DMS 273 treated with DMSO at 0.1 percent for 48 hours (cell line): ENCODE results near the gene SPRED2.

Experiments used
- DNase-seq: peaks from one replicate; lab custom pipeline; 2025; lab: John Stamatoyannopoulos, UW

Gene SPRED2

GRCh38 chr2:65442420-65443020 is 10.1 kb upstream of the SPRED2 start:
- DNase-seq: no peak

- DNase-seq: no peak
Observed at GRCh38 chr2:65438137-65438899, 5.9 kb upstream of the SPRED2 start.

GRCh38 chr2:65437392-65438135 is 5.2 kb upstream of the SPRED2 start:
- DNase-seq: no peak

- no peak for DNase-seq
Observed at GRCh38 chr2:65436824-65437221, 4.4 kb upstream of the SPRED2 start.

- DNase-seq: peak; percentile 78
Observed at GRCh38 chr2:65436169-65436823, 3.9 kb upstream of the SPRED2 start.

DNA sequence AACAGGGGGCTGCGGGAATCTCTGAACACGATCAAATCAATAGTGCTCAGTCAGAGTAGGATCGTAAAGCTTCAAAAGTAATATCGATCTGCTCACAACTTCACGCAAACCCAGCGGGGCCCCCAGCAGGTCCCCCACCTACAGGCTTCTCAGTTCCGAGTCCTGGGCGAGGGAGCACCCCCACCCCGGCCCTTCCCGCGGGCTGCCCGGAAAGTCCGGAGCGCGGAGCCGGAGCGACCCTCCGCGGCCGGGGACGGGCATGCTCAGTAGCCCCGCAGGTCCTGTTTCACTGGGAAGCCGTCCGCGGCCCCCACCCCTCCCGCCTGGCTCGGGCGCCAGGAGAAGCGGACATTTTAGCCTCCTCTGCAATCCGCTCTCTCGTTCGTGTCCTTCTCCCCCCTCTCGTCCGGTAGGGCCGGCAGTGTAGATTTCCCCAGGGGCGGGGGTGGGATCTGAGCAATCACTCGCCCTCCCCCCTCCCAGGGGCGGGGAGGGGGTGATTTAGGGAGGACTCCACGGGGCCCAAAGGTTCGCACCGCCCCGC is 3.3 kb upstream of the SPRED2 start:
- DNase-seq: peak; percentile 44

DNA sequence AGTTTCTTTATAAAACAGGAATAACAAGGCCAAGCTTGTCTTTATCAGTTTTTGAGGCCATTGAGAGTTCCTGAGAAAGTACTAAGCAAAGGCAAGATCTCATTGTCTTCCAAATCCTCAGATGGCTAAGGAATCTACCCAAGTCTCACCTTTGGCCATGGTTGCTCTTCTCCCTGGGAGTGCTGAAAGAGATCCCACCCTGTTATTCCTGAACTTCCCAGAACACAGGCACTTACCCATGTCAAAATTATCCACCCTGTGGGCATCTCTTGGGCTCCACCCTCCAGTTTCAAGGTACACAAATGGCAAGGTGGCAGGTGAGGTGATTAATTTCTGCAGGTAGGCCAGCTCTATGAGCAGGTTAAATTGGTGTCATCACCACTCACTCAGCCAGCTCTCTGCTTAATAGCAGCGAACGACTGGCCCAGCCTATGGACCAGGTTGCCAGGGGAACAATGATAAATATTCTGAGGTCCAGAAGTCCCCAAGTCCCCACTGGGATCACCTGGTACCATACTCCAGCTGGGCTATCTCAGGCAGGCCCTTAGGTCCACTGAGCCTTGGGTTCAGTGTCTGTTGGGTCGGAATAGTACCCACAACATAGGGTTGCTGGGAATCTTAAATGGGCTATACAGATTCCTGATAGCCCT is 2.3 kb upstream of the SPRED2 start:
- no peak for DNase-seq

- DNase-seq: no peak
Observed at GRCh38 chr2:65431421-65432226, 775 bp downstream of the SPRED2 start.

- DNase-seq: peak; percentile 31
Observed at GRCh38 chr2:65430603-65431420, 1.6 kb downstream of the SPRED2 start.

DNA sequence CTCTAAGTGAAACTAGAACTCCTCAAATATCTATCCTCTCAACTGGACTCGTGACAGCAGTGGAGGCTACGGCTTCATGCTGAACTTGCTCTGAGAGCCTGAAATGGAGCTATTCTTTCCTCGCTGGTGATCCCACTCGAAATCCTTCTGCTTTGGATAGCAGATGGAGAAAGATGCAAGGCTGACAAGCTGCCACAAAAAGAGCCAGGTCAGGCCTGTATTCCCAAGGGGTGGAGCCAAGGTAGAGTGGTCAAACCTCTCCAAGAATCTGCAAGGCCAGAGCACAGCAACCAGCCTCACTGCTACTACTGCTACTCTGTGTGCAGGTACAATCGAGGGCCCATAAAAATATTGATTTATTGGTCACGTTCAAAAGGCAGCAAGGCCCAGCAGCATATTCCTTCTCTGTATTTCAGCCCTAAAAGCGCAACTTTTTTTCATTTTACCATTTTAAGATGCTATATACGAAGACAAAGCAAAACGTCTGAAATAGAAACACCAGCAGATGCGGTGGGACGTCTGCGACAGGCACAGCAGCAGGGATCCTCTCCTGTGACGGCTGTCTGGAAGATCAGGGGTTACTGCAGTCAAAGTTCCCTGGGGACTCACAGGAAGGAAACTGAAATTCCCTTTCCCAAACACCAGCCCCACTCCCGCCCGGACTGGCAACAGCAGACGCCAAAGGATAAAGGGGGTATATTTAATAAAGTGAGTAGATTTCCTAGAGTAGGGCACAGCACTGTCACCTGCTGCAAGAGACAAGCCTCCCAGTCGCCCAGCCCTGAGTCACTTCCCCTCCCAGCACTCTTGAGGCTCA is 2.4 kb downstream of the SPRED2 start:
- no peak for DNase-seq

DNA sequence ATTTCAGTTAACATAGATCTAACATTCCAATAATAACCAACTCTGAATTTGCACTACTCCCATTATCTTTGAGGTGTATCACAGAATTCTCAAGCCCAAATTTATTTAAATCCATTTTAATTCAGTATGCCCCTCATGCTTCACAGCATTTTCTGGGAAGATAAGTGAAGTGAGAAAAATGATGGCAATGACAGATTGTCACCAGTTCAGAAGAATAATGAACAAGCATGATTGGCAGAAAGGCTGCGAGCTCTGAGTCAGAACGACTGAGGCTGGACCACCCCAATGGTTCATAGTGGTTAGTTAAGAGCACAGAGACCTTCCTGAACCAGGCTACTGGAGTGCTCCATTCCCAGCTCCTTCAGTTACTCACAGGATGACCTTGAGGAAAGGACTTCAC is 4.9 kb downstream of the SPRED2 start:
- DNase-seq: no peak

- no peak for DNase-seq
Observed at GRCh38 chr2:65425276-65425675, 7.1 kb downstream of the SPRED2 start.

GRCh38 chr2:65424391-65424790 is 8.0 kb downstream of the SPRED2 start:
- DNase-seq: no peak

DNA sequence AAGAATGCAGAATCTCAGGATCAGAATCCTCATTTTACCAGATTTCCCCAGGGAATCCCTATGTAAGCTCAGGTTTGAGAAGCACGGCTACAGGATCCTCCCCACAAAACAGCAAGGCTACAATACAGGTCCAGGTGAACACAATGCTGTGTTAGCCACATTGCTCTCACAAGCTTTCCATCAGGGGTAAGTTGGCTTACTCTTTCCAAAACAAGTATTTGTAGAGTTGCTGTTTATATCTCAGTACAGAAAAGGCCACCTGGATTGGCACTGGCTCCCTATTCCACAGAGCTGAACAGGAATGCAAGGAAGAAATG is 11.0 kb downstream of the SPRED2 start:
- DNase-seq: no peak

GRCh38 chr2:65420712-65421431 is 11.5 kb downstream of the SPRED2 start:
- no peak for DNase-seq

DNA sequence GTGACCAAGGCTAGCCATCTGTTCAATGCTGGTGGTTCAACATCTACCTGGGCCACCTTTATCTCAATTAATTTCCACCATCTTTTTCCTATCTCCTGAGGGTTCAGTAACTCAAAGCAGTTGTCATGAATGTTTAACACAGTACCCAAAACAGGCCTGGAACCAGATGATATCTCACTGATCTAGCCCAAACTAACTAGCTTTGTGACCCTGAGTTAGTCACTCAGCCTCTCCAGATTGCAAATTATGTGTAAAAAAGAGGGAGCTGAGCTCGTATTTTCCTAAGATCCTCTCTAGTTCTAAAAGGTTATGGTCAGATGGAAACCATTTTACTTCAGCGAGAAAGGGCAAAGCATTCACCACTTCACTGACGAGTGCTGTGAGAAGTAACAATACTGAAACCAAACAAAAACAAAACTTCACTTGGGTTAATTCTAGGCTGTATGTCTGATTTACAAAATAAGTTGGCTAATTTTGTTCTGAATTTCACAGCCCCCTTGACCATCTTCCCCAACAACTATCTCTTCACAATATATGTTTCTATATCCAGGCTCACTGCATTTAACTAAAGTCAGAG is 14.8 kb downstream of the SPRED2 start:
- DNase-seq: no peak

DNA sequence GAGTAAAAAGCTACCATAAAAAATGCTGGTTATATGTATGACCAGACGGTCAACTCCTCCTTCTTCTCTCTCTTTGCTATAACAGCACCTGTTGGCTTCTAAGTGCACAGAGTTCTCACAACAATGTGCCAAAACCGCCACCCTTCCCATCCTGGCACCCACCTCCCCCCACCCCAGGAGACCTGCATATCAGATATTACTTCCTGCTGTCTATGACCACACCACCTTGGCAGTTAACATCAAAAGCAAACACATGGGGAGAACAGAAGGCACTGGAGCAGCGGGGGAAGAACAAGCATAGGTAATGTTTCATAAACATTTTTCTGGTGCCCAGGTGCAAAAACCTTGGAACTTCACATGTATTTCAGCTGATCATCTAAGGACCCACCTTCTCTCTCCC is 15.5 kb downstream of the SPRED2 start:
- DNase-seq: peak; percentile 21

DNA sequence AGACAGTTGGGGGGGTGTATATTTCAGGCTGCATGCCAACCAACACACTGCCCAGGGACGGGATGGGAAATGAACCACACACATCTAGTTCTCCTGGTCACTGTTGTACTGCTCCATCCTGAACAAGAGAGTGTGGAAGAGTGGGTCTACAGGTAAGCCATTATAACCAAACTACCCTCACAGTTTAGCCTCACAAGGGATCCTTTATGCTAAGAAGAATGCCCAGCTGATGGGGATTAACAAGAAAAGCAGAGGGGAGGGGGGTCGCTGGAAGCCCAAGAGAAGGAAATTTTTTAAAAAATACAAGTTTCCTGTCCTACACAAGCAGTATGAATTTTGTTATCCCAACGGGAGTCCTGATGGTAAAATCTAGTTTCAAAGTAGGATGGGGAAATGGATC is 16.1 kb downstream of the SPRED2 start:
- no peak for DNase-seq
